BLaER1 treated with 17β-estradiol and CSF1 and Interleukin-3, amounts not matched to agents 10 nM and 100 nM (cell line): Measurements from ENCODE around the gene BLVRB.
A peak's percentile ranks its signal among the peaks of the same experiment; 100 is the strongest.

Experiments used
- H3K27ac ChIP-seq, 11 experiments: shearing (Covaris generic); formaldehyde crosslinking; 2 replicates each; pipeline ENCODE4 v1.8.1; 2022
- H3K27me3 ChIP-seq, 11 experiments: shearing (Covaris generic); formaldehyde crosslinking; 2 replicates each; pipeline ENCODE4 v1.8.1; 2022
- H3K36me3 ChIP-seq, 11 experiments: shearing (Covaris generic); formaldehyde crosslinking; 2 replicates each; pipeline ENCODE4 v1.8.1; 2022
- H3K4me1 ChIP-seq, 10 experiments: shearing (Covaris generic); formaldehyde crosslinking; 2 replicates each; pipeline ENCODE4 v1.8.1; 2022
- H3K4me2 ChIP-seq, 11 experiments: shearing (Covaris generic); formaldehyde crosslinking; 2 replicates each; pipeline ENCODE4 v1.8.1; 2022
- H3K4me3 ChIP-seq, 10 experiments: shearing (Covaris generic); formaldehyde crosslinking; 2 replicates each; pipeline ENCODE4 v1.8.1; 2022
- H3K9ac ChIP-seq, 11 experiments: shearing (Covaris generic); formaldehyde crosslinking; 2 replicates each; pipeline ENCODE4 v1.8.1; 2022
- H3K9me3 ChIP-seq, 11 experiments: shearing (Covaris generic); formaldehyde crosslinking; replicated peaks in 1 of 11; 2 replicates each; pipeline ENCODE4 v1.8.1; 2022
- H4K20me1 ChIP-seq, 11 experiments: shearing (Covaris generic); formaldehyde crosslinking; 2 replicates each; pipeline ENCODE4 v1.8.1; 2022
- Cebpa-rat ChIP-seq, 11 experiments: shearing (Covaris generic); IDR thresholded peaks; 2 replicates each; pipeline ENCODE4 v1.8.1; 2022

The BLVRB gene

DNA sequence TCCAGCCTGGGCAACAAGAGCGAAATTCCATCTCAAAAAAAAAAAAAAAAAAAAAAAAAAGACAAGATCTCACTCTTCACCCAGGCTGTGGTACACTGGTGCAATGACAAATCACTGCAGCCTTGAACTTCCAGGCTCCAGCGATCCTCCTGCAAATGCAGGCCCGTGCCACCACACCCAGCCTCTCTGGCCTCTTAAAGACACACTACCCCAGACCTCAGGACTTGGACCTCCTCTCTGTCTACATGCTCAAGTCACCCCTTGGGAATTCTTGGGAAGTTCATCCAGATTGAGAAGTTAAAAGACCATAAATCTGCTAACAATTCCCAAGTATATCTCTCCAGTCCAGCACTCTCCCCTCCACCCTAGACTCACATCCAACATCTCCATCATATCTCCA, 65.0 kb downstream of the BLVRB start:
- Histone ChIP-seq H3K9ac (no peak overlapping the region), H3K4me3 (no peak overlapping the region), H3K27ac (no peak overlapping the region)

GRCh38 chr19:40398417-40399131, 67.0 kb downstream of the BLVRB start:
- Histone ChIP-seq H3K36me3 (no peaks in the 10 kb centered on the region; a peak in 1 of 22 replicates), H3K4me3 (no peak overlapping the region), H3K9me3 (no peaks in the 10 kb centered on the region), H3K4me1 (peaks cover 0 to 13% (median 8%) of the 10 kb centered on the region in 10 experiments; a peak in 15 of 20 replicates), H3K4me2 (peak overlapping the region in 4 of 11 experiments; percentile 13 to 32 (median 16); a peak in 1 of 22 replicates), H4K20me1 (peaks cover 0 to 31% (median 0%) of the 10 kb centered on the region in 11 experiments; a peak in 2 of 22 replicates), H3K27me3 (no peaks in the 10 kb centered on the region), H3K27ac (no peak overlapping the region), H3K9ac (no peak overlapping the region)
- no peak for TF ChIP-seq Cebpa-rat (IDR thresholded peaks at IDR 0.05)

More for the DNA sequence above, 65.0 kb downstream of the BLVRB start:
- Histone ChIP-seq H3K4me1 (peaks cover 4 to 25% (median 20%) of the 10 kb centered on the region in 10 experiments; a peak in 17 of 20 replicates), H3K4me2 (no peak overlapping the region), H3K27me3 (no peaks in the 10 kb centered on the region), H3K9me3 (no peaks in the 10 kb centered on the region), H4K20me1 (peaks cover 0 to 18% (median 0%) of the 10 kb centered on the region in 11 experiments; a peak in 2 of 22 replicates), H3K36me3 (no peaks in the 10 kb centered on the region; a peak in 1 of 22 replicates)
- TF ChIP-seq Cebpa-rat (IDR thresholded peaks at IDR 0.05), result no peak
